NCI-H510A (cell line): ENCODE data around the gene NECTIN1.

Experiments
- DNase-seq: peaks from one replicate; lab custom pipeline; 2025; lab: John Stamatoyannopoulos, UW

NECTIN1 gene

GRCh38 chr11:119728651-119729580 lies at the start of gene NECTIN1:
Gene NECTIN1 (minus strand): TSS chr11:119729200. CDS start chr11:119728553, 647 bp downstream.
- DNase-seq = peak; percentile 92

GRCh38 chr11:119778391-119779194 lies 49.6 kb upstream of the NECTIN1 start:
- no peak for DNase-seq

- DNase-seq = no peak
Measured at GRCh38 chr11:119777940-119778339, 48.9 kb upstream of the NECTIN1 start.

- DNase-seq = no peak
Measured at GRCh38 chr11:119776651-119777050, 47.7 kb upstream of the NECTIN1 start.

GRCh38 chr11:119776031-119776636 lies 47.1 kb upstream of the NECTIN1 start:
- DNase-seq = no peak

GRCh38 chr11:119774172-119774763 lies 45.3 kb upstream of the NECTIN1 start:
- DNase-seq = no peak

- DNase-seq = no peak
Measured at GRCh38 chr11:119772641-119773415, 43.8 kb upstream of the NECTIN1 start.

GRCh38 chr11:119772076-119772475 lies 43.1 kb upstream of the NECTIN1 start:
- no peak for DNase-seq

GRCh38 chr11:119771172-119771770 lies 42.3 kb upstream of the NECTIN1 start:
- no peak for DNase-seq

- DNase-seq = no peak
Measured at GRCh38 chr11:119765628-119766027, 36.6 kb upstream of the NECTIN1 start.

- DNase-seq = no peak
Measured at GRCh38 chr11:119764108-119764868, 35.3 kb upstream of the NECTIN1 start.

GRCh38 chr11:119763071-119763728 lies 34.2 kb upstream of the NECTIN1 start:
- no peak for DNase-seq

GRCh38 chr11:119759747-119760412 lies 30.9 kb upstream of the NECTIN1 start:
- DNase-seq = no peak

GRCh38 chr11:119759324-119759723 lies 30.3 kb upstream of the NECTIN1 start:
- no peak for DNase-seq

GRCh38 chr11:119758291-119758690 lies 29.3 kb upstream of the NECTIN1 start:
- no peak for DNase-seq

- no peak for DNase-seq
Measured at GRCh38 chr11:119757378-119757777, 28.4 kb upstream of the NECTIN1 start.

- DNase-seq = no peak
Measured at GRCh38 chr11:119756169-119756865, 27.3 kb upstream of the NECTIN1 start.

GRCh38 chr11:119755356-119756071 lies 26.5 kb upstream of the NECTIN1 start:
- no peak for DNase-seq
